Suprapubic skin (tissue), 4 donors: ENCODE measurements around the gene LTBP3. TPM values are rescaled to one million over a fixed set of nuclear protein-coding genes. Genes with fewer than 3 reads are reported as not detected.

ENCODE experiments used
- DNase-seq, 2 donors: peaks; one replicate each; pipeline ENCODE4 v3.0.0-alpha.2; 2019; ENCODE audit warnings: low spot score in 2 of 2
- H3K27ac ChIP-seq: fragments of 200-600 bp; sonication (generic); one replicate; pipeline ENCODE4 v1.5.1; 2019
- H3K27me3 ChIP-seq: fragments of 200-600 bp; sonication (generic); one replicate; pipeline ENCODE4 v1.5.1; 2019
- H3K36me3 ChIP-seq: fragments of 200-600 bp; sonication (generic); one replicate; pipeline ENCODE4 v1.5.1; 2019
- H3K4me1 ChIP-seq: fragments of 200-600 bp; sonication (generic); one replicate; pipeline ENCODE4 v1.5.1; 2019
- H3K4me3 ChIP-seq: fragments of 200-600 bp; sonication (generic); one replicate; pipeline ENCODE4 v1.5.1; 2019; ENCODE audit warnings: mild to moderate bottlenecking
- H3K9me3 ChIP-seq: fragments of 200-600 bp; sonication (generic); one replicate; pipeline ENCODE4 v1.5.1; 2019
- EP300 ChIP-seq: sonication (generic); formaldehyde crosslinking; IDR thresholded peaks from one replicate; pipeline ENCODE4 v1.6.1; 2017; ENCODE audit warnings: antibody characterized with exemption
- POLR2A ChIP-seq, 2 donors: fragments of 450-650 bp; IDR thresholded peaks; one replicate each; pipeline ENCODE4 v1.6.1; 2017; ENCODE audit warnings: antibody characterized with exemption in 2 of 2, mild to moderate bottlenecking in 2 of 2, moderate library complexity in 2 of 2
- POLR2AphosphoS5 ChIP-seq, 3 donors: sonication (generic); formaldehyde crosslinking; IDR thresholded peaks; one replicate each; pipeline ENCODE4 v1.6.1; 2017; ENCODE audit warnings: antibody characterized with exemption in 3 of 3
- WGBS: methylation state at CpG from one replicate; pipeline ENCODE4 v1.1.5; 2018; 5-methylcytosine and 5-hydroxymethylcytosine counted together
- total RNA-seq, 4 donors: library from RNA; depleted of rRNA; stranded (reverse); fragments of >200 nt; gene quantifications; one replicate each; pipeline ENCODE4 v1.1.0, GENCODE V29; 2016
- TF ChIP-seq, protein P1 (sequence below), 2 donors: fragments of 200-600 bp in 1 of 2; fragments of 450-650 bp in 1 of 2; sonication (generic) in 1 of 2; IDR thresholded peaks; one replicate each; pipeline ENCODE4 v1.5.1; 2016 to 2019; ENCODE audit warnings: antibody characterized with exemption in 2 of 2, mild to moderate bottlenecking in 1 of 2, moderate library complexity in 1 of 2

The LTBP3 gene
- total RNA-seq, 4 donors from 2014 or later = 65.1 to 86.7 (median 71.0) TPM

DNA sequence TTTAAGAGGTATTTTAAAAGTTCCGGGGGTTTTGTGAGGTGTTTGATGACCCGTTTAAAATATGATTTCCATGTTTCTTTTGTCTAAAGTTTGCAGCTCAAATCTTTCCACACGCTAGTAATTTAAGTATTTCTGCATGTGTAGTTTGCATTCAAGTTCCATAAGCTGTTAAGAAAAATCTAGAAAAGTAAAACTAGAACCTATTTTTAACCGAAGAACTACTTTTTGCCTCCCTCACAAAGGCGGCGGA, 59.5 kb downstream of the LTBP3 start:
- Histone ChIP-seq H3K4me3 (peak overlapping the region; percentile 66), H3K4me1 (peaks cover 36% of the 10 kb centered on the region), H3K9me3 (no peaks in the 10 kb centered on the region), H3K27me3 (no peaks in the 10 kb centered on the region), H3K27ac (peak overlapping the region; percentile 99), H3K36me3 (peaks cover 21% of the 10 kb centered on the region)
- WGBS = under 1% methylated on average over 6 of the region's 6 CpGs
- DNase-seq = no peak
- no peak for TF ChIP-seq EP300
- TF ChIP-seq POLR2AphosphoS5 (IDR thresholded peaks at IDR 0.05) = no peak
- TF ChIP-seq, protein P1, sequence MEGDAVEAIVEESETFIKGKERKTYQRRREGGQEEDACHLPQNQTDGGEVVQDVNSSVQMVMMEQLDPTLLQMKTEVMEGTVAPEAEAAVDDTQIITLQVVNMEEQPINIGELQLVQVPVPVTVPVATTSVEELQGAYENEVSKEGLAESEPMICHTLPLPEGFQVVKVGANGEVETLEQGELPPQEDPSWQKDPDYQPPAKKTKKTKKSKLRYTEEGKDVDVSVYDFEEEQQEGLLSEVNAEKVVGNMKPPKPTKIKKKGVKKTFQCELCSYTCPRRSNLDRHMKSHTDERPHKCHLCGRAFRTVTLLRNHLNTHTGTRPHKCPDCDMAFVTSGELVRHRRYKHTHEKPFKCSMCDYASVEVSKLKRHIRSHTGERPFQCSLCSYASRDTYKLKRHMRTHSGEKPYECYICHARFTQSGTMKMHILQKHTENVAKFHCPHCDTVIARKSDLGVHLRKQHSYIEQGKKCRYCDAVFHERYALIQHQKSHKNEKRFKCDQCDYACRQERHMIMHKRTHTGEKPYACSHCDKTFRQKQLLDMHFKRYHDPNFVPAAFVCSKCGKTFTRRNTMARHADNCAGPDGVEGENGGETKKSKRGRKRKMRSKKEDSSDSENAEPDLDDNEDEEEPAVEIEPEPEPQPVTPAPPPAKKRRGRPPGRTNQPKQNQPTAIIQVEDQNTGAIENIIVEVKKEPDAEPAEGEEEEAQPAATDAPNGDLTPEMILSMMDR (IDR thresholded peaks at IDR 0.05) = no peak
- no peak for TF ChIP-seq POLR2A (IDR thresholded peaks at IDR 0.05)

DNA sequence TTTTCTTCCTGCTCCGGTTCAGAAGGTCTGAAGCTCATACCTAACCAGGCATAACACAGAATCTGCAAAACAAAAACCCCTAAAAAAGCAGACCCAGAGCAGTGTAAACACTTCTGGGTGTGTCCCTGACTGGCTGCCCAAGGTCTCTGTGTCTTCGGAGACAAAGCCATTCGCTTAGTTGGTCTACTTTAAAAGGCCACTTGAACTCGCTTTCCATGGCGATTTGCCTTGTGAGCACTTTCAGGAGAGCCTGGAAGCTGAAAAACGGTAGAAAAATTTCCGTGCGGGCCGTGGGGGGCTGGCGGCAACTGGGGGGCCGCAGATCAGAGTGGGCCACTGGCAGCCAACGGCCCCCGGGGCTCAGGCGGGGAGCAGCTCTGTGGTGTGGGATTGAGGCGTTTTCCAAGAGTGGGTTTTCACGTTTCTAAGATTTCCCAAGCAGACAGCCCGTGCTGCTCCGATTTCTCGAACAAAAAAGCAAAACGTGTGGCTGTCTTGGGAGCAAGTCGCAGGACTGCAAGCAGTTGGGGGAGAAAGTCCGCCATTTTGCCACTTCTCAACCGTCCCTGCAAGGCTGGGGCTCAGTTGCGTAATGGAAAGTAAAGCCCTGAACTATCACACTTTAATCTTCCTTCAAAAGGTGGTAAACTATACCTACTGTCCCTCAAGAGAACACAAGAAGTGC, 60.0 kb downstream of the LTBP3 start:
- Histone ChIP-seq H3K4me3 (peak overlapping the region; percentile 66), H3K27me3 (no peaks in the 10 kb centered on the region), H3K36me3 (peaks cover 20% of the 10 kb centered on the region), H3K27ac (peak overlapping the region; percentile 99), H3K9me3 (no peaks in the 10 kb centered on the region), H3K4me1 (peaks cover 40% of the 10 kb centered on the region)
- peak; percentile 74 to 85 for DNase-seq
- WGBS = 0% methylated on average over 18 of the region's 24 CpGs
- TF ChIP-seq POLR2AphosphoS5 (IDR thresholded peaks at IDR 0.05) (no peak), EP300 (no peak)

DNA sequence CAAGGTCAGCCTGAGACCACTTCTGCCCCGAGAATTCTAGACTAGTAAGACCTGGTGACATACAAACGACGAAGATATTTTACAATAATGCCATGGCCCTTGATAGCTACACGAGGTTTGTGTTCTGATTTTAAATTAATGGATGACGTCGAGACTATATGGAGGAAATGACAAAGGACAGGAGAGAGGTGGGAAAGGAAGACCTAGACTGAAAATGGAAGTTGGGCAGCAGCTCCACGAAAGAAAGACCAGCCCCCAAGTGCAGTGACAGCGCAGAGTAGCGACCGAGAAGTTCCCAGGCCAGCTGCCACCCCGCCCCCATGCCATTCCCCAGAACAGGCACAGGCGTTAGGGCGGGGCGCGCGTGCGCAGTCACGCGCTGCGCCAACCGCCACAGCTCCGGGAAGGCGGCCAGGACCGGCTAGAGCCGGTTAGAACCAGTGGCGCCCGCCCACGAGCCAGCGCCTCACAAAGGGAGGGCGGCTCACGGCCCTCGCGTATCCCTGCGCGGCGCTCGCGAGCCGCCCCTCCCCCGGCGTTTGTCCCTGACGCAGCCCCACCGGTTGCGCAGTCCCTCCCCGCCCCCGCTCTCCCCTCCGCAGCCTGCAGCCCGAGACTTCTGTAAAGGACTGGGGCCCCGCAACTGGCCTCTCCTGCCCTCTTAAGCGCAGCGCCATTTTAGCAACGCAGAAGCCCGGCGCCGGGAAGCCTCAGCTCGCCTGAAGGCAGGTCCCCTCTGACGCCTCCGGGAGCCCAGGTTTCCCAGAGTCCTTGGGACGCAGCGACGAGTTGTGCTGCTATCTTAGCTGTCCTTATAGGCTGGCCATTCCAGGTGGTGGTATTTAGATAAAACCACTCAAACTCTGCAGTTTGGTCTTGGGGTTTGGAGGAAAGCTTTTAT, 60.8 kb downstream of the LTBP3 start:
- under 1% methylated on average over 26 of the region's 61 CpGs for WGBS
- peak overlapping the region; percentile 66 for H3K4me3 ChIP-seq
- peak; percentile 99 for DNase-seq
- H3K36me3 ChIP-seq = peaks cover 13% of the 10 kb centered on the region
- peak overlapping the region; percentile 99 for H3K27ac ChIP-seq
- H3K27me3 ChIP-seq = no peaks in the 10 kb centered on the region
- H3K9me3 ChIP-seq = no peaks in the 10 kb centered on the region
- TF ChIP-seq POLR2AphosphoS5 (IDR thresholded peaks at IDR 0.05) (peak; percentile 67 to 99 (median 98)), EP300 (peak; percentile 89), POLR2A (IDR thresholded peaks at IDR 0.05) (peak; percentile 26 to 89)
- TF ChIP-seq, protein P1 (IDR thresholded peaks at IDR 0.05) = no peak
- H3K4me1 ChIP-seq = peaks cover 48% of the 10 kb centered on the region

DNA sequence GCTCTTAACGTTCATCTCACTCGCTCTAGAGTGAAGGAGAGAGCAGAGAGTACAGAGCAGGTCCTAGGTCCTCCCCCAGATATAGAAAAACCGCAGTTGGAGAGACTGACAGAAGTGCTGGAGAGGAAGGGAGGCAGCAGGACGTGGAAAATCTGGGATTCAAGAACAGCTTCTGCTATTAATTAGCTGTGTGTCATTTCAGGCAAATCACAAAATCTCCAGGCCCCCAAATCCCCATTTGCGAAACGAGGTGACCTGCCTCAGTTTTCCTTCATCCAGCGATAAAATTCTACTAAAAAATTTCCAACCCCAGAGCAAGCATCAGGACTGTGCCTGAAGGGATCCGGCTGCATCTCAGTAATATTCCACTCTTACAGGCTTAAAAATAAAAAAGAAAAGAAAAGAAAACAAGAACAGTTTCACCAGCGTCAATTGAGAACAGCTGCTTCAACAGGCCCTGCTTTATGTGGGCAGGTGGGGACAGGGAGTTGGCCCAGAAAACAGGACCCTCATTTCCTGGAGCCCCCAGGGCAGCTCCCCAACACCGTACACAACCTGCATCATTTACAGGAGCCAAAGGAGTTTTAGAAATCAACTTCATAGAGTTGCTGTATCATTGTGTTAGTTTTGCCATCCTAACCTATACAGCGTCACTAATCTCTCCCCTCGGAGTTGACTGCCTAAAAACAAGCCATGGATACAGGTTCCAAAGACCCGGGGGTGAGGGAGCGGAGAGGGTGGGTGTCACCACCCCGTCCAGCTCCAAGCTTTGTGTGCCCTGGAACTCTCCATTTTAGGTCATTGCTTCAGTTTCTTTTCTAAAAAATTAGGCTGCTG, 61.6 kb downstream of the LTBP3 start:
- Histone ChIP-seq H3K4me1 (peaks cover 56% of the 10 kb centered on the region), H3K4me3 (peak overlapping the region; percentile 66)
- WGBS = 12% methylated on average over 15 of the region's 15 CpGs

DNA sequence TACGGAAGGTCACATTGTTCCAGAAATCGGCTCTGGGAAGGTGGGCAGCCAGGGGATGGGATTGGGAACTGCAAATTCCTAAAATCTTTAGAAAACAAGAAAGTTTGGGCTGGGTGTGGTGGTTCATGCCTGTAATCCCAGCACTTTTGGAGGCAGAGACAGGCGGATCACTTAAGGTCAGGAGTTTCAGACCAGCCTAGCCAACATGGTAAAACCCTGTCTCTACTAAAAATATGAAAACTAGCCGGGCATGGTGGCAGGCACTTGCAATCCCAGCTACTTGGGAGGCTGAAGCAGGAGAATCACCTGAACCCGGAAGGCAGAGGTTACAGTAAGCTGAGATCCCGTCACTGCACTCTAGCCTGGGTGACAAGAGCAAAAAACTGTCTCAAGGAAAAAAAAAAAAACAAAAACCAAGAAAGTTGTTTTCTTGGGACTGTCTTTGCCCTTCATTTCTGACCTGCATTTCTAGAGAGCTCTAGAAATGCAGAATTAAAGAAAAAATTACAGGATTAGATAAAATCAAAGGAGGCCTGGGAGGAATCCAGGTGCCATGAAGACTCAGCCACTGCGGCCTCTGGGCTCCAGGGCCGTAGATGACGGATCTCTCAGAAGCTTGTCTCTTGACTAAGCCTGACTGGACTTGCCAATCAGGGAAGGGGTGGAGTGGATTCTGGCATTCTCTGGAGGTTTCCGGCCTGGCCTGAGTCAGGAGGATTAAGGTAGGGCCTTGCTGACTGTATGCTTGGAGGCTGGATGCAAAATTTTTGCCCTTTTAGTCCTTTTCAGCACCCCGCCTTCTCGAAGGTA, 64.6 kb downstream of the LTBP3 start:
- Histone ChIP-seq H3K9me3 (no peaks in the 10 kb centered on the region), H3K27ac (peak overlapping the region; percentile 99), H3K4me3 (peak overlapping the region; percentile 12), H3K4me1 (peaks cover 86% of the 10 kb centered on the region), H3K36me3 (no peaks in the 10 kb centered on the region), H3K27me3 (no peaks in the 10 kb centered on the region)
- WGBS = 30% methylated on average over 12 of the region's 12 CpGs
- TF ChIP-seq, protein P1 (IDR thresholded peaks at IDR 0.05) = no peak
- TF ChIP-seq POLR2AphosphoS5 (IDR thresholded peaks at IDR 0.05) = peak in 2 of 3 donors; percentile 24 to 82
- peak in 1 of 2 donors; percentile 63 for TF ChIP-seq POLR2A (IDR thresholded peaks at IDR 0.05)
- no peak for TF ChIP-seq EP300
- peak; percentile 92 to 95 for DNase-seq

More for the DNA sequence above, 61.6 kb downstream of the LTBP3 start:
- peak; percentile 73 to 78 for DNase-seq
- Histone ChIP-seq H3K27me3 (no peaks in the 10 kb centered on the region), H3K9me3 (no peaks in the 10 kb centered on the region), H3K36me3 (peaks cover 5% of the 10 kb centered on the region), H3K27ac (peak overlapping the region; percentile 99)
- no peak for TF ChIP-seq POLR2AphosphoS5 (IDR thresholded peaks at IDR 0.05)
- peak in 1 of 2 donors; percentile 19 for TF ChIP-seq POLR2A (IDR thresholded peaks at IDR 0.05)
